SK-N-DZ (cell line): ENCODE results near the gene NARS2. TPM values are rescaled to one million over a fixed set of nuclear protein-coding genes. Genes with fewer than 3 reads are reported as not detected.
"Not testable (repeated sequence)": the region's sequence is repeated elsewhere in the genome, so short reads cannot be mapped to it uniquely, and the experiment has no call there.

ENCODE experiments used
- DNase-seq: peaks from one replicate; pipeline ENCODE4 v3.0.0-alpha.2; 2015; ENCODE audit warnings: low spot score
- polyA plus RNA-seq, 2 experiments: library from polyadenylated mRNA; depleted of rRNA; stranded (reverse); fragments of >200 nt; gene quantifications; 2 replicates each; pipeline ENCODE4 v1.2.3, GENCODE V29; 2014

The NARS2 gene
- polyA plus RNA-seq (2014; cell fraction: cytosol; rRNA removed), result 92.7 and 111 TPM in 2 replicates
- 60.8 and 70.7 TPM in 2 replicates for polyA plus RNA-seq (2014; cell fraction: nucleus; rRNA removed)

GRCh38 chr11:78574386-78575381, at the start of gene NARS2:
Gene NARS2, minus strand, starts transcription at chr11:78574864. Its CDS starts 376 bp downstream, at chr11:78574488.
- peak; percentile 98 for DNase-seq

GRCh38 chr11:78622666-78623065, 48.0 kb upstream of the NARS2 start:
- DNase-seq, result no peak

- DNase-seq, result no peak
Measured at GRCh38 chr11:78620159-78620558, 45.5 kb upstream of the NARS2 start.

GRCh38 chr11:78615724-78616123, 41.1 kb upstream of the NARS2 start:
- DNase-seq, result no peak

GRCh38 chr11:78613378-78613813, 38.7 kb upstream of the NARS2 start:
- no peak for DNase-seq

- no peak for DNase-seq
Measured at GRCh38 chr11:78612721-78613377, 38.2 kb upstream of the NARS2 start.

GRCh38 chr11:78609321-78609720, 34.7 kb upstream of the NARS2 start:
- not testable (repeated sequence) for DNase-seq

GRCh38 chr11:78607696-78608095, 33.0 kb upstream of the NARS2 start:
- DNase-seq, result peak; percentile 71

- no peak for DNase-seq
Measured at GRCh38 chr11:78606667-78607066, 32.0 kb upstream of the NARS2 start.

- DNase-seq, result no peak
Measured at GRCh38 chr11:78605296-78605695, 30.6 kb upstream of the NARS2 start.

- no peak for DNase-seq
Measured at GRCh38 chr11:78603792-78604191, 29.1 kb upstream of the NARS2 start.

- DNase-seq, result not testable (repeated sequence)
Measured at GRCh38 chr11:78602771-78603170, 28.1 kb upstream of the NARS2 start.

- not testable (repeated sequence) for DNase-seq
Measured at GRCh38 chr11:78601066-78601465, 26.4 kb upstream of the NARS2 start.

GRCh38 chr11:78597579-78597978, 22.9 kb upstream of the NARS2 start:
- DNase-seq, result not testable (repeated sequence)

- DNase-seq, result peak; percentile 49
Measured at GRCh38 chr11:78595436-78596130, 20.9 kb upstream of the NARS2 start.

- no peak for DNase-seq
Measured at GRCh38 chr11:78594814-78595213, 20.1 kb upstream of the NARS2 start.

- DNase-seq, result no peak
Measured at GRCh38 chr11:78588517-78588916, 13.9 kb upstream of the NARS2 start.

- no peak for DNase-seq
Measured at GRCh38 chr11:78587446-78587845, 12.8 kb upstream of the NARS2 start.

GRCh38 chr11:78586452-78587046, 11.9 kb upstream of the NARS2 start:
- DNase-seq, result no peak

- no peak for DNase-seq
Measured at GRCh38 chr11:78583889-78584288, 9.2 kb upstream of the NARS2 start.

GRCh38 chr11:78577495-78577894, 2.8 kb upstream of the NARS2 start:
- no peak for DNase-seq
